Activated CD8-positive, alpha-beta memory T cell treated with anti-CD3 and anti-CD28 coated beads, Interleukin-2, amount 10 ng/mL, durations not matched to agents 7 days and 5 days (primary cell): ENCODE results near the gene NDRG4. TPM values are rescaled to one million over a fixed set of nuclear protein-coding genes. Genes with fewer than 3 reads are reported as not detected.
"Not testable (repeated sequence)": the region's sequence is repeated elsewhere in the genome, so short reads cannot be mapped to it uniquely, and the experiment has no call there.

Experiments
- ATAC-seq: fragments of 150-1000 bp; cut with Tn5 transposase; one replicate; pipeline ENCODE4 v1.10.0; 2021; ENCODE audit warnings: moderate library complexity
- CTCF ChIA-PET: fragments of 350-600 bp; sonication (Branson Sonifier 250); formaldehyde crosslinking; loops from one replicate; lab custom pipeline; 2021; ENCODE audit warnings: antibody characterized with exemption; lab: Charles Lee
- DNase-seq: peaks from one replicate; pipeline ENCODE4 v3.0.0-alpha.2; 2020
- H3K27ac Mint-ChIP-seq: one replicate; pipeline ENCODE4 v1.8.0; 2021; ENCODE audit warnings: mild to moderate bottlenecking, mixed read lengths
- H3K27me3 Mint-ChIP-seq: one replicate; pipeline ENCODE4 v1.8.0; 2021; ENCODE audit warnings: mixed read lengths
- H3K36me3 Mint-ChIP-seq: one replicate; pipeline ENCODE4 v1.8.0; 2021; ENCODE audit warnings: mild to moderate bottlenecking, mixed read lengths
- H3K4me1 Mint-ChIP-seq: one replicate; pipeline ENCODE4 v1.8.0; 2021; ENCODE audit warnings: mixed read lengths
- H3K4me3 Mint-ChIP-seq: one replicate; pipeline ENCODE4 v1.8.0; 2021; ENCODE audit warnings: mild to moderate bottlenecking, moderate library complexity, mixed read lengths
- H3K9me3 Mint-ChIP-seq: one replicate; pipeline ENCODE4 v1.8.0; 2022; ENCODE audit warnings: low read depth, mixed read lengths
- total RNA-seq, 2 experiments: library from RNA; stranded (reverse); gene quantifications; one replicate each; pipeline ENCODE4 v1.2.3, GENCODE V29; 2021

NDRG4 gene
- total RNA-seq, 2 experiments from 2014 or later: 1.6 to 2.5 TPM

DNA sequence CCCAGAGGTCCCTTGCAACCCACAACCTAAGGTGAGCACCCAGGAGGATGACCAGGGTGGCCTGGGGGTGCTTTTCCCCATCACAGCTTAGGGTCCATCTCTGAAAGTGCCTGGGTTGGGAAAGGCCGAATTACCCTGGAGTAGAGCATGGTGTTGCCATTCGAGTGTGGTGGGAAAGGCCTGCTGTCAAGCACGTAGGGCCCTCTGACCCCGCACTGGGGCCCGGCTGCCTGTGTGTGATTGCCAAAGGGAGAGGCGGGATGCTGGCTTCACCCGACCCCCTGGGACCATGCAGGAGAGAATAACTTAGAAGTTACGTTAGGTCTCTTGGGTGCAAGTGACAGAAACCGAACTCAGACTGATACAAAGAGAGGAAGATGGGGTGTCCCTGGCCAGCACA is 27.7 kb upstream of the NDRG4 start:
- H3K27ac Mint-ChIP-seq: no peak overlapping the region
- ATAC-seq: no peak
- H3K36me3 Mint-ChIP-seq: no peaks in the 10 kb centered on the region
- peaks cover 40% of the 10 kb centered on the region for H3K27me3 Mint-ChIP-seq
- H3K9me3 Mint-ChIP-seq: no peaks in the 10 kb centered on the region
- CTCF ChIA-PET: interaction anchor here (1.2 to 2.2 kb wide), 2 partner anchors 16 to 136 kb away, joined by 4 to 6 read pairs; no protein-coding TSS in a partner anchor
- no peak overlapping the region for H3K4me3 Mint-ChIP-seq
- DNase-seq: no peak
- no peaks in the 10 kb centered on the region for H3K4me1 Mint-ChIP-seq

DNA sequence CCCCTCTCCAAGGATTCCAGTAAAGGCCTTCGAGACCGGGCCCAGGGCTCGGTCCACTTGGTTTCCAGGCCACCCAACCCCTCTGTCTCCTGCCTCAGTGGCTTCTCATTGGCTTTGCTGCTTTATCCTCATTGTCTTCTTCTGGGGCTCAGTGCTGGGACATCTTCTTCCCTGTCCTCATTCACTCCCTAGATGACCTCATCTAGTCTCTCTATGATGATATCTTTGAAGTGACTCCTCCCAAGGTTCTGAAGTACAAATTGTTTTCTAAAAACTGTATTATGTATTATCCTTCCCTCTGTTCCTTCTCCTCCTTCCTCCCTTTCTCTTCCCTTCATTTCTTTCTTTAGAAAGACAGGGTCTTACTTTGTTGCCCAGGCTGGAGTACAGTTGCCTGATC is 27.1 kb upstream of the NDRG4 start:
- Mint-ChIP-seq H3K4me1 (no peaks in the 10 kb centered on the region), H3K27me3 (peaks cover 36% of the 10 kb centered on the region)

GRCh38 chr16:58474296-58474695 is 25.6 kb upstream of the NDRG4 start:
- Mint-ChIP-seq H3K9me3 (no peaks in the 10 kb centered on the region), H3K4me1 (no peaks in the 10 kb centered on the region), H3K27me3 (peaks cover 27% of the 10 kb centered on the region), H3K36me3 (no peaks in the 10 kb centered on the region), H3K4me3 (no peak overlapping the region), H3K27ac (no peak overlapping the region)
- CTCF ChIA-PET: no interaction called here
- DNase-seq (no peak), ATAC-seq (no peak)

More for the DNA sequence above, 27.1 kb upstream of the NDRG4 start:
- ATAC-seq: no peak
- no peaks in the 10 kb centered on the region for H3K9me3 Mint-ChIP-seq
- CTCF ChIA-PET: interaction anchor here (1.2 to 2.2 kb wide), 3 partner anchors 15 to 136 kb away, joined by 4 to 6 read pairs (median 4); no protein-coding TSS in a partner anchor
- no peak for DNase-seq
- H3K36me3 Mint-ChIP-seq: no peaks in the 10 kb centered on the region
- H3K4me3 Mint-ChIP-seq: no peak overlapping the region
- H3K27ac Mint-ChIP-seq: no peak overlapping the region

DNA sequence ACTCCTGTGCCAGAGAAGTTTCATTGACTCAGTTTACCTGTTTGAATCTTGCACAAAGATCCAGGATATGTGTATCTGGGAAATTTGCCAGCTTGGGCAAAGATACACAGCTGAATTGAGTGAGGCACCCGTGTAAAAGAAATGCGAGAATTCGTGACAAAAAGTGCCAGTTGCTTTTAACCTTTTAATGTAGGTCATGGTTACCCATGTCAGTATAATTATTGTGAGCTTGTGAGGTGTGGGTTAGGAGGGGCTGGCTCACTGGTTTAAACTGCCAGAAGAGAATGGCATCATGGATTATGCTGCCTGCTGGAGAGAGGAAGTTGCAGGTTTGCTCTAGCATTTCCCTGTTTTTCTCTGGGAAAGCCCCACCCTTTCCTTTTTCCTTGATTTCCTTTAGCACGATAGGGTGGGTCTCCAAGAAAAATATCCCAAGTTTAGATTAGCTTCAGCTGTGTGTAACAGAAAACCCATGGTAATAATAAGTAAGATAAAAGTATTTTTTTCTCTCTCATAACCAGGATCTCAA is 24.8 kb upstream of the NDRG4 start:
- Mint-ChIP-seq H3K27me3 (peaks cover 25% of the 10 kb centered on the region), H3K27ac (no peak overlapping the region), H3K4me3 (no peak overlapping the region), H3K36me3 (no peaks in the 10 kb centered on the region), H3K9me3 (no peaks in the 10 kb centered on the region), H3K4me1 (no peaks in the 10 kb centered on the region)
- CTCF ChIA-PET: no interaction called here
- no peak for DNase-seq
- no peak for ATAC-seq

- no peaks in the 10 kb centered on the region for H3K36me3 Mint-ChIP-seq
- no peak for ATAC-seq
- no peaks in the 10 kb centered on the region for H3K9me3 Mint-ChIP-seq
- CTCF ChIA-PET: no interaction called here
- no peak overlapping the region for H3K4me3 Mint-ChIP-seq
- DNase-seq: no peak
- H3K27me3 Mint-ChIP-seq: peaks cover 21% of the 10 kb centered on the region
- no peak overlapping the region for H3K27ac Mint-ChIP-seq
- no peaks in the 10 kb centered on the region for H3K4me1 Mint-ChIP-seq
Measured at GRCh38 chr16:58476791-58477190, 23.2 kb upstream of the NDRG4 start.

- H3K27ac Mint-ChIP-seq: no peak overlapping the region
- CTCF ChIA-PET: interaction anchor here (0.9 kb wide), 1 partner anchor 10 kb away, joined by 3 read pairs; no protein-coding TSS in a partner anchor
- H3K4me1 Mint-ChIP-seq: no peaks in the 10 kb centered on the region
- DNase-seq (no peak), ATAC-seq (no peak)
- no peaks in the 10 kb centered on the region for H3K9me3 Mint-ChIP-seq
- H3K27me3 Mint-ChIP-seq: peaks cover 22% of the 10 kb centered on the region
- H3K4me3 Mint-ChIP-seq: no peak overlapping the region
- no peaks in the 10 kb centered on the region for H3K36me3 Mint-ChIP-seq
Measured at GRCh38 chr16:58478427-58478826, 21.5 kb upstream of the NDRG4 start.

DNA sequence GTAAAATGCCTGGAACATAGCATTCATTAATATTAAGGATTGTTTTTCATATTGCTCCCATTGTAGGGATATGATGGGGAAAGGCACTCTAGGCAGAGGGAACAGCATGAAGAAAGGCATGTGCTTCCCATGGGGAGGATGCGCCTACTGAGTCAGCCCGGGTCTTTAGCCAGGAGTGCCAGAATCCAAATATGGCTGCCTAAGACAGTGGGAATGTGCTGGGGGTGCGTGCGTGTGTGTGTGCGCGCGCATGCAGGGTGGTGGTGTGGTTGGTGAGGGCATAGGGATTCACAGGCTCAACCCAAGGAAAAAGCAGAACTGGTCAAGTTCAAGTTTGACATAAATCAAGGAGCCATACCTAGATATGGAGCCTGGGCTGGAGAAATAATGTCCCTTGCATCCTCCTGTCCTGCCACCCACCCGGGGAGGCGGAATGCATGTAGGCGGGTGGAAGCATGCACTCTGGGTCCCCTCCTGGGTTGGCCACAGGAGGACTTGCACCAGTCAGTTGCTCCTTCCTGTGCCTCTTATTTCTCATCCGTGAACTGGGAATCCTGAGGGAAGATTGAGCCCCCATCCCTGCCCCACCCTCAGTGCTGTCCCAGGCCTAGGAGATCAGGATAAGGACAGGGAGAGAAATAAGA is 18.6 kb upstream of the NDRG4 start:
- no peaks in the 10 kb centered on the region for H3K36me3 Mint-ChIP-seq
- CTCF ChIA-PET: no interaction called here
- peaks cover 15% of the 10 kb centered on the region for H3K27me3 Mint-ChIP-seq
- ATAC-seq (no peak), DNase-seq (no peak)
- no peaks in the 10 kb centered on the region for H3K9me3 Mint-ChIP-seq
- H3K4me3 Mint-ChIP-seq: no peak overlapping the region
- H3K27ac Mint-ChIP-seq: no peak overlapping the region
- no peaks in the 10 kb centered on the region for H3K4me1 Mint-ChIP-seq

DNA sequence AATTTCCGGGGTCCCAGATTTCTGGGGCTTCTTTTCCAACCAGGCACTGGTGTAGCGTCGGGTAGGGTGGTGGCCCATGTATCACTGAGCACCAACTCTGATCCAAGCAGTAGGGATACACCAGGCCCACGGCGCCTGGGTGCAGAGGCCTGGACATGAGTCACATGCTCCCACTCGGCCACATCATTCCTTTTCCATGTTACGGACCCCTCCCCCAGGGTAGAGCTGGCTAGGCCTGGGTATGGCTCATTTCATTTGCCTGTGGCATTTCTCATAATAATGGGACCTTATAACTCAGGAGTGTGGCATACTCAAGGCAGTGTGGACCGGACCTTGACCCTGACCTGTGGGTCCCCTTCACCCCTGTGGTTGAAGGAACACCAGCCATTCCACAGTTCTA is 18.0 kb upstream of the NDRG4 start:
- DNase-seq: no peak
- no peaks in the 10 kb centered on the region for H3K9me3 Mint-ChIP-seq
- CTCF ChIA-PET: interaction anchor here (2.0 kb wide), 1 partner anchor 145 kb away, joined by 6 read pairs; no protein-coding TSS in a partner anchor
- no peak overlapping the region for H3K27ac Mint-ChIP-seq
- peaks cover 17% of the 10 kb centered on the region for H3K27me3 Mint-ChIP-seq
- ATAC-seq: no peak
- H3K36me3 Mint-ChIP-seq: no peaks in the 10 kb centered on the region
- H3K4me1 Mint-ChIP-seq: no peaks in the 10 kb centered on the region
- H3K4me3 Mint-ChIP-seq: no peak overlapping the region

DNA sequence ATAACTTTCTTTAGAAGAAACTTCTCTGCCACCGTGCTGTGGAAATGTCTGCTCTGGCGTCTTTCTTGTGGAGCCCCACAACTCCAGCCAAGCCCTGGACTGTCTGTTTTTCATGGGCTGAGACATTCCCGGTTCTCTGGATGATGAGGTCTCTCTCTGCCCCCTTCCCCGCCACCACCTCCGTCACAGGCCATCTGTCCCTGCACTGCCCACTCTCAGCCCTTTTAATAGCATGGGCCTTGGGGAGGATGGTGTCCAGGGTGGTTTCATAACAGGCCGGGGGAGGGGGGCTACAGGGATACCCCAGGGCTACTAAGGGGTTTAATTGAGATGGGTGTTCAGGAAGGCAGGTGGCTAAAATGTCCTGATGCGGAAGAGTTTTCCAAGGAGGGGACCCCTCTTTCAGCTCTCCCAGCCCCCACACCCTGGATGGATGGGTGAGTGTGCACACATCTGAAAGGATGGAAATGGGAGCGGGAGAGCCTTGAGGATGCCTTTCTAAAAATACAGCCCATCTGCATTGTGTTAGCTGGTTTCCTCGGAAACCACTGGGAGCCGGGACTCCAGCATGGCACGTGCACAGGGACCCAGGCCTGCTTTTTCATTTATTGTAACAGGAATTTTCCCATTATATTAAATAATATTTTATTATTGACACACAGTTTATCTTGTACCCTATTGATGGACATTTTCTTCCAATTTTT is 14.6 kb upstream of the NDRG4 start:
- Mint-ChIP-seq H3K36me3 (no peaks in the 10 kb centered on the region), H3K27me3 (peaks cover 11% of the 10 kb centered on the region), H3K9me3 (no peaks in the 10 kb centered on the region), H3K4me3 (no peak overlapping the region), H3K4me1 (no peaks in the 10 kb centered on the region), H3K27ac (no peak overlapping the region)
- DNase-seq (no peak), ATAC-seq (no peak)
- CTCF ChIA-PET: interaction anchor here (1.0 to 5.8 kb wide), 4 partner anchors 92 to 271 kb away, joined by 3 to 113 read pairs (median 4); no protein-coding TSS in a partner anchor

DNA sequence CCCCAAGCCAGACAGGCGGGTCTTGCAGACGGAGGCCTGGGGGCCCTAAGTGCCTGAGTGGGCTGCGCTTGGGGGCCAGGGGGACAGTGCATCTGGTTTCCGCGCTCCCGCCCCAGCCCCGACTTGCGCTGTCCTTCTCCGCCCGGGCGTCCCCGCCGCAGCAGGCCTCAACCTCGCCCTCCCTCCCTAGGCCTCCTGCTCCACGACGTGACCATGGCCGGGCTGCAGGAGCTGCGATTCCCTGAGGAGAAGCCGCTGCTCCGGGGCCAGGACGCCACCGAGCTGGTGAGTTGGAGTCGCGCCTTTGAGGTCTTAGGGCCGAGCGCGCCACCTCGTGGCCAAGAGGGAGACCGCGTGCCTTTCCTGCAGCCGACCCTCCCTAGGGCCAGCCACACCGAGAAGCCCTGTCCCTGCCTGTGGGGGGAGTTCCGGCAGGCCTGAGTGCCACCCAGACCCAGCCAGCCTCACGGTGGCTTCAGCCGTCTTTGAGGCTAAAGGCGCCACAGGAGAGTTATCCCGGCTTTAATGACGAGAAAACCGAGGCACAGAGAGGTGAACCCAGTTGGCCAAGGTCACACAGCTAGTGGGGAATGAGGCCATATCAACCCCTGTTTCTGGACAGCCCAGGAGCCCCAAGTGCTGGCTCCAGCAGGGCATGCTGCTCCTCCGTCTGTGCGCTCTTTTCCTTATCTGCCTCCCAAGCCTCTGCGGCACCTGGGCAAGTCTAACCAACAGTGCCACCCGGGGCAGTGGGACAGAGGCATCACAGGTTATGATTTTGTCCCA is 12.2 kb upstream of the NDRG4 start:
- H3K4me3 Mint-ChIP-seq: no peak overlapping the region
- no peaks in the 10 kb centered on the region for H3K4me1 Mint-ChIP-seq
- CTCF ChIA-PET: interaction anchor here (0.6 to 5.8 kb wide), 34 partner anchors 10 to 582 kb away, joined by 3 to 113 read pairs (median 4); partner anchors contain the start of genes GINS3 and NDRG4

GRCh38 chr16:58488531-58488930 is 11.4 kb upstream of the NDRG4 start:
- Mint-ChIP-seq H3K27me3 (peaks cover 9% of the 10 kb centered on the region), H3K4me3 (no peak overlapping the region), H3K36me3 (no peaks in the 10 kb centered on the region), H3K27ac (no peak overlapping the region), H3K4me1 (no peaks in the 10 kb centered on the region), H3K9me3 (no peaks in the 10 kb centered on the region)
- ATAC-seq (no peak), DNase-seq (no peak)
- CTCF ChIA-PET: interaction anchor here (0.6 to 5.8 kb wide), 15 partner anchors 10 to 267 kb away, joined by 3 to 113 read pairs (median 5); partner anchors contain the start of gene GINS3

More for the DNA sequence above, 12.2 kb upstream of the NDRG4 start:
- DNase-seq (peak; percentile 78), ATAC-seq (peak; percentile 90)
- Mint-ChIP-seq H3K9me3 (no peaks in the 10 kb centered on the region), H3K36me3 (no peaks in the 10 kb centered on the region), H3K27ac (no peak overlapping the region), H3K27me3 (peaks cover 9% of the 10 kb centered on the region)

- Mint-ChIP-seq H3K4me3 (no peak overlapping the region), H3K27me3 (peaks cover 10% of the 10 kb centered on the region), H3K4me1 (peaks cover 2% of the 10 kb centered on the region), H3K27ac (no peak overlapping the region), H3K9me3 (no peaks in the 10 kb centered on the region), H3K36me3 (no peaks in the 10 kb centered on the region)
- DNase-seq (no peak), ATAC-seq (no peak)
- CTCF ChIA-PET: interaction anchor here (5.8 kb wide), 1 partner anchor 154 kb away, joined by 113 read pairs; no protein-coding TSS in a partner anchor
Measured at GRCh38 chr16:58490065-58490464, 9.9 kb upstream of the NDRG4 start.

DNA sequence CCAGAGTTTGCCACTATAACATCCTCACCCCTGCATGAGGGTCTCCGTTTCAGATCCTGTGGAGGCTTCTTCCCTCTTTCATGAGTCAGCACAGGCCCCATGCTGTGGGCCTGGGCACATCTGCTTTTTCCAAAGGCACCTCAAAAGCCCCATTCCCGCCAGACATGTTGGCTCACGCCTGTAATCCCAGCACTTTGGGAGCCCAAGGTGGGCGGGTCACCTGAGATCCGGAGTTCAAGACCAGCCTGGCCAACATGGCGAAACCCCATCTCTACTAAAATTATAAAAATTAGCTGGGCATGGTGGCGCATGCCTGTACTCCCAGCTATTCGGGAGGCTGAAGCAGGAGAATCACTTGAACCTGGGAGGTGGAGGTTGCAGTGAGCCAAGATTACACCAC is 9.4 kb upstream of the NDRG4 start:
- H3K27me3 Mint-ChIP-seq: peaks cover 10% of the 10 kb centered on the region
- not testable (repeated sequence) for H3K9me3 Mint-ChIP-seq, H3K27ac Mint-ChIP-seq, H3K36me3 Mint-ChIP-seq, ATAC-seq, H3K4me3 Mint-ChIP-seq, H3K4me1 Mint-ChIP-seq, DNase-seq
- CTCF ChIA-PET: interaction anchor here (6.1 kb wide), 1 partner anchor 153 kb away, joined by 42 read pairs; no protein-coding TSS in a partner anchor
